ENCODE measurements around the gene SAMD14. TPM values are rescaled to one million over a fixed set of nuclear protein-coding genes. Genes with fewer than 3 reads are reported as not detected.

Gene SAMD14
- total and polyA plus RNA-seq, 2 donors (not counting 1 experiment from before 2014, with no cell fraction given) = 0.13 to 0.89 TPM

DNA sequence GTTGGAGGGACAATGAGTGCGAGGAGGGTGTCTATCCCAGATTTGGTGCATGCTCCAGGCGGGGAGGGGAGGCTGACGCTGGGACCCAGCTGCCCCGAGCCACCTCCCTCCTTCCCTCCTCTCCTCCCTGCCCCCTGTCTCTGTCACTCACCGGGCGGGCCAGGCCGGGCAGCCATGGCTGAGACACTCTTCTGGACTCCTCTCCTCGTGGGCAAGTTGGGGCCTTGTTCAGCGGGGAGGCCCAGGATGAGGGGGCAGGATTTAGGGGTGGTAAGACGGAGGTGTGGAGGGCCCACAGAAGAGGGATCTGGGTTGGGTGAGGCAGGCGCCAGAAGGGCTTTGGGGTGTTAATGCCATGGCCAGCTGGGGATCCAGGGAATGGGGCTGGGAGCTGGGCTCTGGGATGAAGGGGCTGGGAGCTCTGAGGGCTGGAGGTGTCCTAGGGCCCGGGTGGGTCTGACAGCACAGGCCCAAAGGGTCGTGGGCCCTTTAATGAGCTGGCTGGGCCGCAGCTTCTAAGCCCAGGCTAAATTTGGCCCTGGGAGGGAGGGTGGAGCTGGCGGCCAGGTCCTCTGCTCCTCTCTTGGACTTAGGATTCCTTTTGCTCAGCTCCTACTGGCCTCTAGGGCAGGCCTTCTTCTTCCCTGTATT is 36.0 kb upstream of the SAMD14 start, which contains the start of gene SGCA:
TSS of gene SGCA (plus strand) at position 139 of the 651 bp plus-strand sequence. CDS start at position 175, 36 bp downstream.
- H3K4me3 ChIP-seq (ENCODE audit: control extremely low read depth in 1 of 5, extremely low read depth in 1 of 5, insufficient read depth in 1 of 5, low read depth in 2 of 5, low read length in 4 of 5) = no peak within 1 kb of the TSS
- DNase-seq = no peak
- no peak within 1 kb of the TSS for H3K4me2 ChIP-seq (replicated peaks; ENCODE audit: low read depth, low read length, poor library complexity, severe bottlenecking)
- H3K27ac ChIP-seq (ENCODE audit: low read length in 2 of 2) = no peak within 1 kb of the TSS
- peaks cover 45 to 57% of the 10 kb centered on the region in 2 donors for H3K4me1 ChIP-seq (ENCODE audit: control insufficient read depth in 2 of 2, insufficient read depth in 2 of 2, low read length in 2 of 2)
- no peaks in the 10 kb centered on the region for H4K20me1 ChIP-seq (ENCODE audit: control insufficient read depth, insufficient read depth, low read length, poor library complexity, severe bottlenecking)
- CTCF ChIA-PET = interaction anchor here (0.5 to 1.9 kb wide), 7 partner anchors 9 to 287 kb away, joined by 3 to 5 read pairs (median 4); partner anchors contain the start of gene COL1A1
- no peaks in the 10 kb centered on the region for H3K9me3 Mint-ChIP-seq (ENCODE audit: insufficient read depth)
- H3K27me3 Mint-ChIP-seq = no peaks in the 10 kb centered on the region
- H3K27ac Mint-ChIP-seq = no peak within 1 kb of the TSS
- TF ChIP-seq EZH2 (IDR thresholded peaks at IDR 0.05; ENCODE audit: borderline replicate concordance, insufficient read depth, low read depth, low read length, poor library complexity, severe bottlenecking) = no peak
- TF ChIP-seq, protein P1, sequence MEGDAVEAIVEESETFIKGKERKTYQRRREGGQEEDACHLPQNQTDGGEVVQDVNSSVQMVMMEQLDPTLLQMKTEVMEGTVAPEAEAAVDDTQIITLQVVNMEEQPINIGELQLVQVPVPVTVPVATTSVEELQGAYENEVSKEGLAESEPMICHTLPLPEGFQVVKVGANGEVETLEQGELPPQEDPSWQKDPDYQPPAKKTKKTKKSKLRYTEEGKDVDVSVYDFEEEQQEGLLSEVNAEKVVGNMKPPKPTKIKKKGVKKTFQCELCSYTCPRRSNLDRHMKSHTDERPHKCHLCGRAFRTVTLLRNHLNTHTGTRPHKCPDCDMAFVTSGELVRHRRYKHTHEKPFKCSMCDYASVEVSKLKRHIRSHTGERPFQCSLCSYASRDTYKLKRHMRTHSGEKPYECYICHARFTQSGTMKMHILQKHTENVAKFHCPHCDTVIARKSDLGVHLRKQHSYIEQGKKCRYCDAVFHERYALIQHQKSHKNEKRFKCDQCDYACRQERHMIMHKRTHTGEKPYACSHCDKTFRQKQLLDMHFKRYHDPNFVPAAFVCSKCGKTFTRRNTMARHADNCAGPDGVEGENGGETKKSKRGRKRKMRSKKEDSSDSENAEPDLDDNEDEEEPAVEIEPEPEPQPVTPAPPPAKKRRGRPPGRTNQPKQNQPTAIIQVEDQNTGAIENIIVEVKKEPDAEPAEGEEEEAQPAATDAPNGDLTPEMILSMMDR (IDR thresholded peaks at IDR 0.05) = no peak
- no peaks in the 10 kb centered on the region for H3K27me3 ChIP-seq (replicated peaks in 1 of 4; ENCODE audit: control extremely low read depth in 1 of 4, control insufficient read depth in 3 of 4, insufficient read depth in 4 of 4, low read length in 3 of 4)
- no peaks in the 10 kb centered on the region for H3K9me3 ChIP-seq (ENCODE audit: control extremely low read depth in 1 of 3, control insufficient read depth in 2 of 3, insufficient read depth in 1 of 3, low read length in 2 of 3)
- no peak within 1 kb of the TSS for H3K4me3 Mint-ChIP-seq
- no peaks in the 10 kb centered on the region for H3K36me3 ChIP-seq (replicated peaks in 1 of 2; ENCODE audit: control extremely low read depth in 1 of 2, control insufficient read depth in 1 of 2, extremely low read depth in 1 of 2, insufficient read depth in 2 of 2, low read length in 1 of 2)
- peaks cover 28% of the 10 kb centered on the region for H3K79me2 ChIP-seq (ENCODE audit: control insufficient read depth, insufficient read depth, low read length)
- peaks cover 42% of the 10 kb centered on the region for H3K4me1 Mint-ChIP-seq
- H2AFZ ChIP-seq (ENCODE audit: insufficient read depth, low read depth, low read length, poor library complexity, severe bottlenecking) = no peak within 1 kb of the TSS
- intact Hi-C loops (cut with micrococcal nuclease) = no loop called here
- ATAC-seq (ENCODE audit: low read depth) = no peak
- POLR2A ChIA-PET = no interaction called here
- H3K9ac ChIP-seq (ENCODE audit: low read length) = no peak within 1 kb of the TSS
- 68% methylated on average over 9 of the region's 15 CpGs for WGBS (ENCODE audit: insufficient coverage)

DNA sequence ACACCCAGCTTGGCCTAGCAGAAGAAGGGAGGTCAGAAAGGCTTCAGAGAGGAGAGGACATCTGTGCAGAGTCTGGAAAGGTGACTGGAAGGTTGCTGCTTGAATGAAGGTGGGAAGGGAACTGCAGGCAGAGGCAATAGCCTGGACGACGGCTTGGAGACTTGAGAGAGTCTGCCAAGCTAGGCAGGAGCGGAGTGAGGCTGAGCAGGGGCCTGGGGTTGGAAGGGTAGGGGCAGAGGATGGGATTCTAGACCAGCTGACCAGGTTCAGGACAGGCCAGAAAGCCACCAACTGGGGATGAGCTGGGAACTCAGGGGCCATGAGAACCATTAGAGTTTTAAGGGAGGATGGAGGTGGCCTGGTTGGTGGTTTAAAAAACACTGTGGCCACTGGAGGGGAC is 35.5 kb upstream of the SAMD14 start:
- POLR2A ChIA-PET = no interaction called here
- H3K79me2 ChIP-seq (ENCODE audit: control insufficient read depth, insufficient read depth, low read length) = peaks cover 28% of the 10 kb centered on the region
- Mint-ChIP-seq H3K9me3 (ENCODE audit: insufficient read depth) (no peaks in the 10 kb centered on the region), H3K4me3 (no peak overlapping the region), H3K4me1 (peaks cover 46% of the 10 kb centered on the region), H3K27ac (no peak overlapping the region), H3K27me3 (no peaks in the 10 kb centered on the region)
- no peaks in the 10 kb centered on the region for H3K27me3 ChIP-seq (replicated peaks in 1 of 4; ENCODE audit: control extremely low read depth in 1 of 4, control insufficient read depth in 3 of 4, insufficient read depth in 4 of 4, low read length in 3 of 4)
- TF ChIP-seq, protein P1 (IDR thresholded peaks at IDR 0.05) = no peak
- no peak for TF ChIP-seq EZH2 (IDR thresholded peaks at IDR 0.05; ENCODE audit: borderline replicate concordance, insufficient read depth, low read depth, low read length, poor library complexity, severe bottlenecking)
- H2AFZ ChIP-seq (ENCODE audit: insufficient read depth, low read depth, low read length, poor library complexity, severe bottlenecking) = no peak overlapping the region
- DNase-seq = no peak
- no peak overlapping the region for H3K4me2 ChIP-seq (replicated peaks; ENCODE audit: low read depth, low read length, poor library complexity, severe bottlenecking)
- 98% methylated on average over 3 of the region's 3 CpGs for WGBS (ENCODE audit: insufficient coverage)
- H3K4me3 ChIP-seq (ENCODE audit: control extremely low read depth in 1 of 5, extremely low read depth in 1 of 5, insufficient read depth in 1 of 5, low read depth in 2 of 5, low read length in 4 of 5) = no peak overlapping the region
- H3K9ac ChIP-seq (ENCODE audit: low read length) = no peak overlapping the region
- no peak for ATAC-seq (ENCODE audit: low read depth)
- peaks cover 48 to 60% of the 10 kb centered on the region in 2 donors for H3K4me1 ChIP-seq (ENCODE audit: control insufficient read depth in 2 of 2, insufficient read depth in 2 of 2, low read length in 2 of 2)
- intact Hi-C loops (cut with micrococcal nuclease) = no loop called here
- CTCF ChIA-PET = interaction anchor here (0.5 to 2.7 kb wide), 7 partner anchors 13 to 287 kb away, joined by 3 to 17 read pairs (median 5); partner anchors contain the start of gene COL1A1
- no peaks in the 10 kb centered on the region for H3K36me3 ChIP-seq (replicated peaks in 1 of 2; ENCODE audit: control extremely low read depth in 1 of 2, control insufficient read depth in 1 of 2, extremely low read depth in 1 of 2, insufficient read depth in 2 of 2, low read length in 1 of 2)
- H4K20me1 ChIP-seq (ENCODE audit: control insufficient read depth, insufficient read depth, low read length, poor library complexity, severe bottlenecking) = no peaks in the 10 kb centered on the region
- no peaks in the 10 kb centered on the region for H3K9me3 ChIP-seq (ENCODE audit: control extremely low read depth in 1 of 3, control insufficient read depth in 2 of 3, insufficient read depth in 1 of 3, low read length in 2 of 3)
- H3K27ac ChIP-seq (ENCODE audit: low read length in 2 of 2) = no peak overlapping the region
